ENCODE measurements around the gene NUFIP1.

GRCh38 chr13:44903574-44903985 is 85.7 kb downstream of the NUFIP1 start:
- TF ChIP-seq POLR2A (IDR thresholded peaks at IDR 0.05), result no peak
- peak; percentile 42 to 55 (median 54) for TF ChIP-seq POLR2AphosphoS5 (IDR thresholded peaks at IDR 0.05)
- TF ChIP-seq CTCF (IDR thresholded peaks at IDR 0.05), result no peak
- TF ChIP-seq EP300 (IDR thresholded peaks at IDR 0.05; ENCODE audit: low read depth), result no peak

Measured in transverse colon (tissue), 4 donors.